GM12801 (cell line): ENCODE results near the gene ACSS1.

Source experiments
- CTCF ChIP-seq: IDR thresholded peaks from one replicate; pipeline ENCODE4 v1.5.1; 2011; ENCODE audit warnings: control low read depth; ENCODE audit not compliant: insufficient read length; ENCODE audit errors: extremely low read depth

Gene ACSS1

GRCh38 chr20:25058051-25058846 lies at the start of gene ACSS1:
Gene ACSS1, minus strand, starts transcription at chr20:25058139. Its CDS starts 37 bp downstream, at chr20:25058102.
- TF ChIP-seq CTCF = no peak

GRCh38 chr20:25103526-25103925 lies 45.6 kb upstream of the ACSS1 start:
- no peak for TF ChIP-seq CTCF

GRCh38 chr20:25100914-25101313 lies 43.0 kb upstream of the ACSS1 start:
- no peak for TF ChIP-seq CTCF

- TF ChIP-seq CTCF = no peak
Measured at GRCh38 chr20:25099601-25100140, 41.7 kb upstream of the ACSS1 start.

- TF ChIP-seq CTCF = no peak
Measured at GRCh38 chr20:25097498-25097897, 39.6 kb upstream of the ACSS1 start.

GRCh38 chr20:25090492-25091429 lies 32.8 kb upstream of the ACSS1 start:
- no peak for TF ChIP-seq CTCF

GRCh38 chr20:25089662-25090061 lies 31.7 kb upstream of the ACSS1 start:
- no peak for TF ChIP-seq CTCF
